WTC11 (cell line): ENCODE data around the gene SMPD2. TPM values are rescaled to one million over a fixed set of nuclear protein-coding genes. Genes with fewer than 3 reads are reported as not detected.

Experiments
- ATAC-seq: fragments of 200-7000 bp; cut with Tn5 transposase; 2 replicates; pipeline ENCODE4 v1.10.0; 2021; ENCODE audit warnings: mild to moderate bottlenecking, moderate library complexity
- CTCF ChIA-PET: fragments of 300-600 bp; sonication (Branson Sonifier 250); formaldehyde crosslinking; loops from one replicate; lab custom pipeline; 2021; ENCODE audit warnings: antibody characterized with exemption; lab: Charles Lee
- POLR2A ChIA-PET: fragments of 350-600 bp; sonication (Branson Sonifier 250); formaldehyde crosslinking; loops from one replicate; lab custom pipeline; 2021; ENCODE audit warnings: antibody characterized with exemption; lab: Charles Lee
- DNase-seq: peaks from one replicate; pipeline ENCODE4 v3.0.0; 2021; ENCODE audit warnings: low spot score
- H3K27ac Mint-ChIP-seq: 2 replicates; pipeline ENCODE4 v1.8.0; 2021; ENCODE audit warnings: mixed read lengths
- H3K27me3 Mint-ChIP-seq: 2 replicates; pipeline ENCODE4 v1.8.0; 2021; ENCODE audit warnings: low read depth, mild to moderate bottlenecking, moderate library complexity, mixed read lengths
- H3K36me3 Mint-ChIP-seq: 2 replicates; pipeline ENCODE4 v1.8.0; 2021; ENCODE audit warnings: mixed read lengths
- H3K4me1 Mint-ChIP-seq: 2 replicates; pipeline ENCODE4 v1.8.0; 2022; ENCODE audit warnings: mixed read lengths
- H3K4me3 Mint-ChIP-seq: 2 replicates; pipeline ENCODE4 v1.8.0; 2021; ENCODE audit warnings: mild to moderate bottlenecking, moderate library complexity, mixed read lengths
- H3K9me3 Mint-ChIP-seq: 2 replicates; pipeline ENCODE4 v1.8.0; 2021; ENCODE audit warnings: mixed read lengths
- CREB1 ChIP-seq: sonication (generic); formaldehyde crosslinking; IDR thresholded peaks from 2 replicates; pipeline ENCODE4 v1.8.0; 2023; ENCODE audit warnings: mild to moderate bottlenecking, missing genetic modification reagents
- ELF4 ChIP-seq: sonication (generic); formaldehyde crosslinking; IDR thresholded peaks from 2 replicates; pipeline ENCODE4 v1.8.1; 2022; ENCODE audit warnings: low read depth, mild to moderate bottlenecking, moderate library complexity, missing genetic modification reagents
- FOXJ3 ChIP-seq: sonication (generic); formaldehyde crosslinking; IDR thresholded peaks from 2 replicates; pipeline ENCODE4 v1.9.0; 2021; ENCODE audit warnings: missing genetic modification reagents, mild to moderate bottlenecking, borderline replicate concordance
- FOXP1 ChIP-seq: sonication (generic); formaldehyde crosslinking; IDR thresholded peaks from 2 replicates; pipeline ENCODE4 v1.8.0; 2022; ENCODE audit warnings: missing genetic modification reagents, mild to moderate bottlenecking, moderate library complexity, borderline replicate concordance
- GABPB1 ChIP-seq: sonication (generic); formaldehyde crosslinking; IDR thresholded peaks from 2 replicates; pipeline ENCODE4 v1.8.1; 2023; ENCODE audit warnings: mild to moderate bottlenecking, missing genetic modification reagents
- HMGXB4 ChIP-seq: sonication (generic); formaldehyde crosslinking; IDR thresholded peaks from 2 replicates; pipeline ENCODE4 v1.8.1; 2023; ENCODE audit warnings: mild to moderate bottlenecking, moderate library complexity, missing genetic modification reagents
- IRF1 ChIP-seq: sonication (generic); formaldehyde crosslinking; IDR thresholded peaks from 2 replicates; pipeline ENCODE4 v1.8.0; 2023; ENCODE audit warnings: missing genetic modification reagents
- IRF2 ChIP-seq: sonication (generic); formaldehyde crosslinking; IDR thresholded peaks from 2 replicates; pipeline ENCODE4 v1.8.0; 2022; ENCODE audit warnings: low read depth, missing genetic modification reagents, borderline replicate concordance
- MYBL2 ChIP-seq: sonication (generic); formaldehyde crosslinking; IDR thresholded peaks from 2 replicates; pipeline ENCODE4 v1.8.1; 2023; ENCODE audit warnings: mild to moderate bottlenecking, moderate library complexity, missing genetic modification reagents
- PRDM15 ChIP-seq: sonication (generic); formaldehyde crosslinking; IDR thresholded peaks from 2 replicates; pipeline ENCODE4 v1.8.0; 2022; ENCODE audit warnings: missing genetic modification reagents
- PRRX2 ChIP-seq: fragments of 250-450 bp; sonication (Bioruptor Pico); IDR thresholded peaks from 2 replicates; pipeline ENCODE4 v1.8.0; 2021; ENCODE audit warnings: mild to moderate bottlenecking
- TCF7 ChIP-seq: sonication (generic); formaldehyde crosslinking; IDR thresholded peaks from 2 replicates; pipeline ENCODE4 v1.8.0; 2022; ENCODE audit warnings: mild to moderate bottlenecking, low read depth, missing genetic modification reagents, moderate library complexity
- TEAD4 ChIP-seq: sonication (generic); formaldehyde crosslinking; IDR thresholded peaks from 2 replicates; pipeline ENCODE4 v1.8.0; 2022; ENCODE audit warnings: mild to moderate bottlenecking, missing genetic modification reagents
- ZNF263 ChIP-seq: sonication (generic); formaldehyde crosslinking; IDR thresholded peaks from 2 replicates; pipeline ENCODE4 v1.8.1; 2022; ENCODE audit warnings: low read depth, mild to moderate bottlenecking, moderate library complexity, missing genetic modification reagents
- total RNA-seq: library from RNA; stranded (reverse); gene quantifications from 3 replicates; pipeline ENCODE4 v1.2.3, GENCODE V29; 2021
- TF ChIP-seq, protein P1 (sequence below): fragments of 250-450 bp; sonication (Bioruptor Pico); IDR thresholded peaks from 2 replicates; pipeline ENCODE4 v1.9.0; 2021; ENCODE audit warnings: mild to moderate bottlenecking, borderline replicate concordance
- TF ChIP-seq, protein P2 (sequence below): sonication (generic); formaldehyde crosslinking; IDR thresholded peaks from 2 replicates; pipeline ENCODE4 v1.8.1; 2022; ENCODE audit warnings: low read depth, mild to moderate bottlenecking, moderate library complexity, missing genetic modification reagents, borderline replicate concordance
- TF ChIP-seq, protein P3 (sequence below): sonication (generic); formaldehyde crosslinking; IDR thresholded peaks from 2 replicates; pipeline ENCODE4 v1.8.1; 2023; ENCODE audit warnings: mild to moderate bottlenecking, missing genetic modification reagents
- TF ChIP-seq, protein P4 (sequence below): sonication (generic); formaldehyde crosslinking; IDR thresholded peaks from 2 replicates; pipeline ENCODE4 v1.8.0; 2022; ENCODE audit warnings: mild to moderate bottlenecking, missing genetic modification reagents

Gene SMPD2
- total RNA-seq, 1 experiment from 2014 or later = 13.1 TPM

DNA sequence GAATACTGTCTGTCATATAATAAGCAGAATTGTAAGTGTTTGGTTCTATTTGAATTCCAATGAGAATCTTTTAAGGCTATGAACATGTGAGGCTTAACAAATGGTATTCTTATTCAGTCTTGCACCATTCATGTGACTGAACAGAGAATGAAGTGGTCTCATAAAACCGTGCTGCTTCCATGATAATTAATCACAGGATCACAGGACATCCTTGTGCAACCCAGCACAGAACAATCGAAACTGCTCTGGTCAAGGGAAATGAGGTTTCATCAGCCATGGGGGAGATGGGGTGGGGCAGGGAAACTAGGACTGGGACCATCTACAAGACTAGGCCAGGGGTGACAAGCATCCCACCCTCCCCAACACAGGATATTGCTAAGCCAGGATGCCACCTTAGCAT, 6.1 kb upstream of the SMPD2 start (continued):
- TF ChIP-seq, protein P1, sequence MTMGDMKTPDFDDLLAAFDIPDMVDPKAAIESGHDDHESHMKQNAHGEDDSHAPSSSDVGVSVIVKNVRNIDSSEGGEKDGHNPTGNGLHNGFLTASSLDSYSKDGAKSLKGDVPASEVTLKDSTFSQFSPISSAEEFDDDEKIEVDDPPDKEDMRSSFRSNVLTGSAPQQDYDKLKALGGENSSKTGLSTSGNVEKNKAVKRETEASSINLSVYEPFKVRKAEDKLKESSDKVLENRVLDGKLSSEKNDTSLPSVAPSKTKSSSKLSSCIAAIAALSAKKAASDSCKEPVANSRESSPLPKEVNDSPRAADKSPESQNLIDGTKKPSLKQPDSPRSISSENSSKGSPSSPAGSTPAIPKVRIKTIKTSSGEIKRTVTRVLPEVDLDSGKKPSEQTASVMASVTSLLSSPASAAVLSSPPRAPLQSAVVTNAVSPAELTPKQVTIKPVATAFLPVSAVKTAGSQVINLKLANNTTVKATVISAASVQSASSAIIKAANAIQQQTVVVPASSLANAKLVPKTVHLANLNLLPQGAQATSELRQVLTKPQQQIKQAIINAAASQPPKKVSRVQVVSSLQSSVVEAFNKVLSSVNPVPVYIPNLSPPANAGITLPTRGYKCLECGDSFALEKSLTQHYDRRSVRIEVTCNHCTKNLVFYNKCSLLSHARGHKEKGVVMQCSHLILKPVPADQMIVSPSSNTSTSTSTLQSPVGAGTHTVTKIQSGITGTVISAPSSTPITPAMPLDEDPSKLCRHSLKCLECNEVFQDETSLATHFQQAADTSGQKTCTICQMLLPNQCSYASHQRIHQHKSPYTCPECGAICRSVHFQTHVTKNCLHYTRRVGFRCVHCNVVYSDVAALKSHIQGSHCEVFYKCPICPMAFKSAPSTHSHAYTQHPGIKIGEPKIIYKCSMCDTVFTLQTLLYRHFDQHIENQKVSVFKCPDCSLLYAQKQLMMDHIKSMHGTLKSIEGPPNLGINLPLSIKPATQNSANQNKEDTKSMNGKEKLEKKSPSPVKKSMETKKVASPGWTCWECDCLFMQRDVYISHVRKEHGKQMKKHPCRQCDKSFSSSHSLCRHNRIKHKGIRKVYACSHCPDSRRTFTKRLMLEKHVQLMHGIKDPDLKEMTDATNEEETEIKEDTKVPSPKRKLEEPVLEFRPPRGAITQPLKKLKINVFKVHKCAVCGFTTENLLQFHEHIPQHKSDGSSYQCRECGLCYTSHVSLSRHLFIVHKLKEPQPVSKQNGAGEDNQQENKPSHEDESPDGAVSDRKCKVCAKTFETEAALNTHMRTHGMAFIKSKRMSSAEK (CRISPR knock-in tag) = no peak
- no peak for TF ChIP-seq PRRX2 (CRISPR knock-in tag)
- no peak for TF ChIP-seq TEAD4 (CRISPR knock-in tag)
- no peak for TF ChIP-seq HMGXB4

- ChIA-PET CTCF (interaction anchor here (1.1 kb wide), 1 partner anchor 604 kb away, joined by 3 read pairs; no protein-coding TSS in a partner anchor), POLR2A (no interaction called here)
- ATAC-seq (no peak), DNase-seq (no peak)
- H3K4me3 Mint-ChIP-seq = no peak overlapping the region
- H3K27ac Mint-ChIP-seq = no peak overlapping the region
- H3K36me3 Mint-ChIP-seq = no peaks in the 10 kb centered on the region
- H3K4me1 Mint-ChIP-seq = peaks cover 5% of the 10 kb centered on the region; the same call in 1 of the 2 replicates
- peaks cover 7% of the 10 kb centered on the region for H3K27me3 Mint-ChIP-seq
- TF ChIP-seq ELF4 (CRISPR knock-in tag) (no peak), TCF7 (CRISPR knock-in tag) (no peak), IRF1 (CRISPR knock-in tag) (no peak), CREB1 (no peak), ZNF263 (CRISPR knock-in tag) (no peak), MYBL2 (CRISPR knock-in tag) (no peak), GABPB1 (no peak)
- H3K9me3 Mint-ChIP-seq = no peaks in the 10 kb centered on the region
Observed at GRCh38 chr6:109436041-109436440, 4.5 kb upstream of the SMPD2 start.

DNA sequence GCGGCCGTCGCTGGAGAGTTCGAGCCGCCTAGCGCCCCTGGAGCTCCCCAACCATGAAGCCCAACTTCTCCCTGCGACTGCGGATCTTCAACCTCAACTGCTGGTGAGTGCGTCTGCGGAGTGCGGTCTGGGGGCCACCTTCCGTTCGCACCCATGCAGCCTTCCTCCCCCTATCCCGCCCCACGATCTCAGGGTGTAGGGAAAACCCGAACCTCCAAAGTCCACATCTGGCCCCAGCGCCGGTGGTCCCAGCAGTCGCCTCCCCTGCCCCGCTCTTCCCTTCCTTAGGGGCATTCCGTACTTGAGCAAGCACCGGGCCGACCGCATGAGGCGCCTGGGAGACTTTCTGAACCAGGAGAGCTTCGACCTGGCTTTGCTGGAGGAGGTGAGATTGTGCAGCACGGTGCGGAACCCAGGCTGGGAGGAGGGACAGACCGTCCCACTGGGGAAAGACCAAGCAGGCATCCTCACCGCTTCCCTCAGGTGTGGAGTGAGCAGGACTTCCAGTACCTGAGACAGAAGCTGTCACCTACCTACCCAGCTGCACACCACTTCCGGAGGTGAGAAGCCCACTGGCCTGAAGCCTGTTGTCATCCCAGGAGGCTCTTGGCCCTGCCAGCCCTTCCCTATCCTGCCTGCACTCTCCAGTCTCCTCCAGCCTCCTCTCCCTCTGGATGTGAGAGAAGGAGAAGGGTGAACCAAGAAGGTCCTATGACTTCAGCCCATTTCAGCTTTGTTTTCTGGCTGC, 719 bp downstream of the SMPD2 start:
- Mint-ChIP-seq H3K4me1 (peaks cover 14% of the 10 kb centered on the region; the same call in 1 of the 2 replicates), H3K9me3 (no peaks in the 10 kb centered on the region), H3K4me3 (peak overlapping the region; percentile 92), H3K27me3 (peaks cover 7% of the 10 kb centered on the region), H3K27ac (0 out of 2 replicates have a peak overlapping the region, but pooled peaks have one; percentile 32), H3K36me3 (peaks cover 14% of the 10 kb centered on the region)
- ChIA-PET POLR2A (interaction anchor here (0.6 to 3.1 kb wide), 6 partner anchors 14 to 346 kb away, joined by 3 to 13 read pairs (median 4); partner anchors contain the start of genes CD164, MICAL1, SESN1 and ZBTB24), CTCF (interaction anchor here (0.7 to 2.5 kb wide), 16 partner anchors 9 to 598 kb away, joined by 3 to 24 read pairs (median 4); partner anchors contain the start of gene MICAL1)
- DNase-seq (peak; percentile 69), ATAC-seq (peak; percentile 61)
- no peak for TF ChIP-seq FOXJ3 (CRISPR knock-in tag)
- 0 out of 2 replicates have a peak, but pooled peaks have one; percentile 6 for TF ChIP-seq GABPB1
- TF ChIP-seq IRF2 (CRISPR knock-in tag) = 0 out of 2 replicates have a peak, but pooled peaks have one; percentile 58
- TF ChIP-seq, protein P2, sequence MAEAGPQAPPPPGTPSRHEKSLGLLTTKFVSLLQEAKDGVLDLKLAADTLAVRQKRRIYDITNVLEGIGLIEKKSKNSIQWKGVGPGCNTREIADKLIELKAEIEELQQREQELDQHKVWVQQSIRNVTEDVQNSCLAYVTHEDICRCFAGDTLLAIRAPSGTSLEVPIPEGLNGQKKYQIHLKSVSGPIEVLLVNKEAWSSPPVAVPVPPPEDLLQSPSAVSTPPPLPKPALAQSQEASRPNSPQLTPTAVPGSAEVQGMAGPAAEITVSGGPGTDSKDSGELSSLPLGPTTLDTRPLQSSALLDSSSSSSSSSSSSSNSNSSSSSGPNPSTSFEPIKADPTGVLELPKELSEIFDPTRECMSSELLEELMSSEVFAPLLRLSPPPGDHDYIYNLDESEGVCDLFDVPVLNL (CRISPR knock-in tag) = no peak
- TF ChIP-seq, protein P3, sequence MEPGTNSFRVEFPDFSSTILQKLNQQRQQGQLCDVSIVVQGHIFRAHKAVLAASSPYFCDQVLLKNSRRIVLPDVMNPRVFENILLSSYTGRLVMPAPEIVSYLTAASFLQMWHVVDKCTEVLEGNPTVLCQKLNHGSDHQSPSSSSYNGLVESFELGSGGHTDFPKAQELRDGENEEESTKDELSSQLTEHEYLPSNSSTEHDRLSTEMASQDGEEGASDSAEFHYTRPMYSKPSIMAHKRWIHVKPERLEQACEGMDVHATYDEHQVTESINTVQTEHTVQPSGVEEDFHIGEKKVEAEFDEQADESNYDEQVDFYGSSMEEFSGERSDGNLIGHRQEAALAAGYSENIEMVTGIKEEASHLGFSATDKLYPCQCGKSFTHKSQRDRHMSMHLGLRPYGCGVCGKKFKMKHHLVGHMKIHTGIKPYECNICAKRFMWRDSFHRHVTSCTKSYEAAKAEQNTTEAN (CRISPR knock-in tag) = peak; percentile 38; the same call in 1 of the 2 replicates
- TF ChIP-seq FOXP1 (CRISPR knock-in tag) = peak; percentile 43; the same call in 1 of the 2 replicates
- peak; percentile 90 for TF ChIP-seq PRDM15 (CRISPR knock-in tag)
- TF ChIP-seq, protein P4, sequence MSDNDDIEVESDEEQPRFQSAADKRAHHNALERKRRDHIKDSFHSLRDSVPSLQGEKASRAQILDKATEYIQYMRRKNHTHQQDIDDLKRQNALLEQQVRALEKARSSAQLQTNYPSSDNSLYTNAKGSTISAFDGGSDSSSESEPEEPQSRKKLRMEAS (CRISPR knock-in tag) = peak; percentile 75
